ENCODE measurements around the gene KRTAP12-1. TPM values are rescaled to one million over a fixed set of nuclear protein-coding genes. Genes with fewer than 3 reads are reported as not detected.

The KRTAP12-1 gene
- total and polyA plus RNA-seq, 9 of the 15 experiments (the other 6 are each of a cell fraction or from before 2014, with no cell fraction given): not detected

DNA sequence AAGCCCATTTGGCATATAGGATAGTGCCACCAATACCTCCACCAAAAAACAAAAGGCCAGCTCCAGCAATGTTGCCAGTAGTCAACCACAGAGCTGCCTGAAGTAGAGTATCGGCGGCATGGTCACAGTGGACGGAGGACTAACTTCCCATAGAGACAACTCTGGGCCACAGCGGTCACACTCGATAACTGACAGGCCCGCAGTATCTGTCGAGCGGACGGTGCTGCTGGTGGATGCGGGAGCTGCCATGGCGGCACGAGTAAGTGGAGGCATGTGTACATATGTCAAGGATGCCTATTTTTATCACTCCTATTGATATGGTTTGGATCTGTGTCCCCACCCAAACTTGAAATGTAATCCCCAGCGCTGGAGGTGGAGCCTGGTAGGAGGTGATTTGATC is 4.1 kb downstream of the KRTAP12-1 start:
- Histone ChIP-seq H3K27me3 (ENCODE audit: control insufficient read depth in 2 of 2, insufficient read depth in 2 of 2, low read length in 2 of 2) (peaks cover 9 to 20% of the 10 kb centered on the region in 2 experiments), H3K4me3 (no peak overlapping the region), H3K36me3 (ENCODE audit: control insufficient read depth, insufficient read depth, low read length) (no peaks in the 10 kb centered on the region), H3K79me2 (ENCODE audit: control insufficient read depth, insufficient read depth, low read length) (no peaks in the 10 kb centered on the region), H2AFZ (ENCODE audit: low read depth, low read length) (no peak overlapping the region), H3K4me2 (ENCODE audit: insufficient read depth, low read length) (no peak overlapping the region), H3K9me3 (replicated peaks; ENCODE audit: control insufficient read depth, insufficient read depth, low read depth, low read length) (no peaks in the 10 kb centered on the region), H3K9ac (ENCODE audit: insufficient read depth in 1 of 2, low read depth in 2 of 2, low read length in 2 of 2) (no peak overlapping the region), H3K27ac (ENCODE audit: extremely low read depth, low read depth, low read length) (no peak overlapping the region), H3K9me1 (ENCODE audit: control insufficient read depth, insufficient read depth, low read length) (no peaks in the 10 kb centered on the region), H4K20me1 (replicated peaks; ENCODE audit: control insufficient read depth, insufficient read depth, low read length) (0 out of 2 replicates have a peak, but pooled peaks cover 2% of the 10 kb centered on the region), H3K4me1 (replicated peaks in 1 of 2; ENCODE audit: control insufficient read depth in 2 of 2, insufficient read depth in 2 of 2, low read length in 2 of 2) (peaks cover 0 to 6% of the 10 kb centered on the region in 2 experiments; a peak in 2 of 5 replicates)
- in situ Hi-C loops (cut with MboI) (no loop called here), intact Hi-C loops (cut with micrococcal nuclease) (no loop called here)
- ChIA-PET CTCF (ENCODE audit: low intra/inter-chr PET ratio) (no interaction called here), POLR2A (interaction anchor here (1.1 kb wide), 1 partner anchor 94 kb away, joined by 4 read pairs; no protein-coding TSS in a partner anchor)
- DNase-seq (ENCODE audit: extremely low read depth in 1 of 4, low spot score in 3 of 4) (no peak), ATAC-seq (no peak), FAIRE-seq (no peak)
- 0% methylated on average over 13 of the region's 13 CpGs for WGBS (ENCODE audit: insufficient coverage, low coverage, missing lambda C conversion rate)
- no TSS peak for BruUV-seq (replicated peaks)
- TF ChIP-seq NCOA1 (IDR thresholded peaks at IDR 0.05; ENCODE audit: low read depth): no peak
- no peak for TF ChIP-seq CREM (IDR thresholded peaks at IDR 0.05; ENCODE audit: low read depth)
- no peak for TF ChIP-seq ZNF830 (CRISPR knock-in tag; IDR thresholded peaks at IDR 0.05)
- TF ChIP-seq SIX5 (IDR thresholded peaks at IDR 0.05; ENCODE audit: borderline replicate concordance in 1 of 2, insufficient read depth in 1 of 2, low read depth in 1 of 2, low read length in 2 of 2): no peak
- no peak for TF ChIP-seq PTBP1 (IDR thresholded peaks at IDR 0.05; ENCODE audit: low read depth, low read length)
- no peak for TF ChIP-seq KLF6 (CRISPR knock-in tag; IDR thresholded peaks at IDR 0.05; ENCODE audit: borderline replicate concordance)
- TF ChIP-seq ZNF79 (CRISPR knock-in tag; IDR thresholded peaks at IDR 0.05; ENCODE audit: low read depth): no peak
- no peak for TF ChIP-seq TEAD2 (tag; IDR thresholded peaks at IDR 0.05)
- no peak for TF ChIP-seq CEBPG (CRISPR knock-in tag; IDR thresholded peaks at IDR 0.05)
- no peak for TF ChIP-seq CEBPG (tag; conservative IDR thresholded peaks at IDR 0.05 in 1 of 2, IDR thresholded peaks at IDR 0.05 in 1 of 2)
- no peak for TF ChIP-seq CREB1 (IDR thresholded peaks at IDR 0.05)
- TF ChIP-seq CREB1 (CRISPR knock-in tag; IDR thresholded peaks at IDR 0.05): no peak
- TF ChIP-seq, protein P1, sequence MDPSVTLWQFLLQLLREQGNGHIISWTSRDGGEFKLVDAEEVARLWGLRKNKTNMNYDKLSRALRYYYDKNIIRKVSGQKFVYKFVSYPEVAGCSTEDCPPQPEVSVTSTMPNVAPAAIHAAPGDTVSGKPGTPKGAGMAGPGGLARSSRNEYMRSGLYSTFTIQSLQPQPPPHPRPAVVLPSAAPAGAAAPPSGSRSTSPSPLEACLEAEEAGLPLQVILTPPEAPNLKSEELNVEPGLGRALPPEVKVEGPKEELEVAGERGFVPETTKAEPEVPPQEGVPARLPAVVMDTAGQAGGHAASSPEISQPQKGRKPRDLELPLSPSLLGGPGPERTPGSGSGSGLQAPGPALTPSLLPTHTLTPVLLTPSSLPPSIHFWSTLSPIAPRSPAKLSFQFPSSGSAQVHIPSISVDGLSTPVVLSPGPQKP (CRISPR knock-in tag; IDR thresholded peaks at IDR 0.05): no peak
- TF ChIP-seq SRSF3 (IDR thresholded peaks at IDR 0.05; ENCODE audit: insufficient read depth, low read length): no peak
- TF ChIP-seq BDP1 (IDR thresholded peaks at IDR 0.05; ENCODE audit: insufficient read depth, insufficient read length): no peak
- no peak for TF ChIP-seq FOXP1 (CRISPR knock-in tag; IDR thresholded peaks at IDR 0.05)
- TF ChIP-seq ZNF146 (CRISPR knock-in tag; IDR thresholded peaks at IDR 0.05; ENCODE audit: unreplicated experiment): no peak
- TF ChIP-seq, protein P2, sequence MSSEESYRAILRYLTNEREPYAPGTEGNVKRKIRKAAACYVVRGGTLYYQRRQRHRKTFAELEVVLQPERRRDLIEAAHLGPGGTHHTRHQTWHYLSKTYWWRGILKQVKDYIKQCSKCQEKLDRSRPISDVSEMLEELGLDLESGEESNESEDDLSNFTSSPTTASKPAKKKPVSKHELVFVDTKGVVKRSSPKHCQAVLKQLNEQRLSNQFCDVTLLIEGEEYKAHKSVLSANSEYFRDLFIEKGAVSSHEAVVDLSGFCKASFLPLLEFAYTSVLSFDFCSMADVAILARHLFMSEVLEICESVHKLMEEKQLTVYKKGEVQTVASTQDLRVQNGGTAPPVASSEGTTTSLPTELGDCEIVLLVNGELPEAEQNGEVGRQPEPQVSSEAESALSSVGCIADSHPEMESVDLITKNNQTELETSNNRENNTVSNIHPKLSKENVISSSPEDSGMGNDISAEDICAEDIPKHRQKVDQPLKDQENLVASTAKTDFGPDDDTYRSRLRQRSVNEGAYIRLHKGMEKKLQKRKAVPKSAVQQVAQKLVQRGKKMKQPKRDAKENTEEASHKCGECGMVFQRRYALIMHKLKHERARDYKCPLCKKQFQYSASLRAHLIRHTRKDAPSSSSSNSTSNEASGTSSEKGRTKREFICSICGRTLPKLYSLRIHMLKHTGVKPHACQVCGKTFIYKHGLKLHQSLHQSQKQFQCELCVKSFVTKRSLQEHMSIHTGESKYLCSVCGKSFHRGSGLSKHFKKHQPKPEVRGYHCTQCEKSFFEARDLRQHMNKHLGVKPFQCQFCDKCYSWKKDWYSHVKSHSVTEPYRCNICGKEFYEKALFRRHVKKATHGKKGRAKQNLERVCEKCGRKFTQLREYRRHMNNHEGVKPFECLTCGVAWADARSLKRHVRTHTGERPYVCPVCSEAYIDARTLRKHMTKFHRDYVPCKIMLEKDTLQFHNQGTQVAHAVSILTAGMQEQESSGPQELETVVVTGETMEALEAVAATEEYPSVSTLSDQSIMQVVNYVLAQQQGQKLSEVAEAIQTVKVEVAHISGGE (CRISPR knock-in tag; IDR thresholded peaks at IDR 0.05): no peak
- no peak for TF ChIP-seq ZNF57 (CRISPR knock-in tag; IDR thresholded peaks at IDR 0.05)
- no peak for TF ChIP-seq COPS2 (conservative IDR thresholded peaks at IDR 0.05)
- no peak for TF ChIP-seq ZNF217 (CRISPR knock-in tag; IDR thresholded peaks at IDR 0.05)
